Measurements from ENCODE around the gene STRN3.

DNA sequence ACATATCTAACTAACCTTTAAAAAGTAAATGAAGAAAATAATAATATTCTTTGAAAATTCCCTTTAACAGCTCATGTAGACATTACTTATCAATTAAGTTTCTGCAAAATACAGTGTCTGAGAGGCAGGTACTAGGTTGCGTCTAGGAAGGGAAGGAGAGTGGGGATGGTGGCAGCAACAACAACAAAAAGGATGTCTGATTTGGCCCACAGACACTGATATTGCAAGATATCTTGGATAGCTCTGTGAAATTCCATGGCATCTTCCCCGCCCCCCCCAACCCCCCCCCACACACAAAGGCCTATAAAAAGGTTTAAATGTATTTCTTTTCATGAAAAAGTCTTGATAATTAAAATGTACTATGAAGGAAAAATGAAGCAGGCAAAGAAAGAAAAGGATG, 42.3 kb downstream of the STRN3 start:
- TF ChIP-seq, protein P1, sequence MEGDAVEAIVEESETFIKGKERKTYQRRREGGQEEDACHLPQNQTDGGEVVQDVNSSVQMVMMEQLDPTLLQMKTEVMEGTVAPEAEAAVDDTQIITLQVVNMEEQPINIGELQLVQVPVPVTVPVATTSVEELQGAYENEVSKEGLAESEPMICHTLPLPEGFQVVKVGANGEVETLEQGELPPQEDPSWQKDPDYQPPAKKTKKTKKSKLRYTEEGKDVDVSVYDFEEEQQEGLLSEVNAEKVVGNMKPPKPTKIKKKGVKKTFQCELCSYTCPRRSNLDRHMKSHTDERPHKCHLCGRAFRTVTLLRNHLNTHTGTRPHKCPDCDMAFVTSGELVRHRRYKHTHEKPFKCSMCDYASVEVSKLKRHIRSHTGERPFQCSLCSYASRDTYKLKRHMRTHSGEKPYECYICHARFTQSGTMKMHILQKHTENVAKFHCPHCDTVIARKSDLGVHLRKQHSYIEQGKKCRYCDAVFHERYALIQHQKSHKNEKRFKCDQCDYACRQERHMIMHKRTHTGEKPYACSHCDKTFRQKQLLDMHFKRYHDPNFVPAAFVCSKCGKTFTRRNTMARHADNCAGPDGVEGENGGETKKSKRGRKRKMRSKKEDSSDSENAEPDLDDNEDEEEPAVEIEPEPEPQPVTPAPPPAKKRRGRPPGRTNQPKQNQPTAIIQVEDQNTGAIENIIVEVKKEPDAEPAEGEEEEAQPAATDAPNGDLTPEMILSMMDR (IDR thresholded peaks at IDR 0.05), result no peak
- no peak for TF ChIP-seq POLR2A (IDR thresholded peaks at IDR 0.05)
- TF ChIP-seq POLR2AphosphoS5 (IDR thresholded peaks at IDR 0.05), result no peak
- TF ChIP-seq EP300 (IDR thresholded peaks at IDR 0.05), result no peak

Measured in gastroesophageal sphincter (tissue), 3 donors.